22Rv1 (cell line): ENCODE data around the gene ANKS1A.
"Not testable (repeated sequence)": the region's sequence is repeated elsewhere in the genome, so short reads cannot be mapped to it uniquely, and the experiment has no call there.

ENCODE experiments used
- H3K27ac ChIP-seq: fragments of 450-650 bp; 2 replicates; pipeline ENCODE4 v1.5.1; 2017
- CTCF ChIP-seq: fragments of 450-650 bp; IDR thresholded peaks from 2 replicates; pipeline ENCODE4 v1.5.1; 2017; ENCODE audit warnings: mild to moderate bottlenecking
- ZFX ChIP-seq: fragments of 450-650 bp; IDR thresholded peaks from 2 replicates; pipeline ENCODE4 v1.6.1; 2017; ENCODE audit warnings: antibody characterized with exemption, borderline replicate concordance

ANKS1A gene

DNA sequence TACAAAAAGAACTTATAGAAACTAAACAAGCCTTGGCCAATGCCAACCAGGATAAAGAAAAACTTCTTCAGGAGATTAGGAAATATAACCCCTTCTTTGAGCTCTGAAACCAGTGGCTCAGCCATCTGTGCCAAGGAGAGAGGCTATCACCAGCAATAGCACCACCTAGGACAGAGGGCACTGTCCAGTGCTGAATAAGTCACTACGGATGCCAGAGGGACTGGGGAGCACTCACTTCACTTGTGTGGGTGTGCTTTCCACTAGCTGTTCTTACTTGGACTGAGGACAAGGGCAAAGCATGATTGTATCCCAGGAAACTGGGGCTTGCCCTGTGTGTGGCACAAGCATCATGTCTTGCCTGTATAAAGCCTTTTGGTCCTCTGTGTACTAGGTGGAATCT lies 16.7 kb upstream of the ANKS1A start:
- no peak overlapping the region for H3K27ac ChIP-seq
- TF ChIP-seq CTCF, result no peak
- no peak for TF ChIP-seq ZFX

- H3K27ac ChIP-seq, result no peak overlapping the region
- TF ChIP-seq CTCF (no peak), ZFX (no peak)
Measured at GRCh38 chr6:34875292-34876213, 13.5 kb upstream of the ANKS1A start.

GRCh38 chr6:34876472-34876871 lies 12.6 kb upstream of the ANKS1A start:
- TF ChIP-seq ZFX, result no peak
- no peak for TF ChIP-seq CTCF
- no peak overlapping the region for H3K27ac ChIP-seq

DNA sequence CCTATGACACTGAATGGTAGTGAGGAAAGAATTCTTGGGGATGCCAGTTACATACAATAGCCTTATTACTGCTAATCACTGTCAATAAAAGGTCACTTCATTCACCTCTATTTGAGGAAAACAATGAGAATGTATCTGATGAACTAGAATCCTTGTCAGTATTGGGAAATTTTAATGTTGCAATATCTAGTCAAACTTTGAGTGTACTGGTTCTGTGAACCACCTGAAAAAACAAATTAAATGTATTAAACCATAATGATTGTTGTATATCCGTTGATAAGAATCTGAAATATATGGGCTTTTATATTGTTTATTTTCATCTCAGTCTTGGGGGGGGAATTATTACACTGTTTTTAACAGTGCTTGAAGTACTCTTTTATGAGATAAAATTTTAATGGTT lies 11.8 kb upstream of the ANKS1A start:
- 0 out of 2 replicates have a peak overlapping the region, but pooled peaks have one; percentile 9 for H3K27ac ChIP-seq
- no peak for TF ChIP-seq ZFX
- no peak for TF ChIP-seq CTCF

DNA sequence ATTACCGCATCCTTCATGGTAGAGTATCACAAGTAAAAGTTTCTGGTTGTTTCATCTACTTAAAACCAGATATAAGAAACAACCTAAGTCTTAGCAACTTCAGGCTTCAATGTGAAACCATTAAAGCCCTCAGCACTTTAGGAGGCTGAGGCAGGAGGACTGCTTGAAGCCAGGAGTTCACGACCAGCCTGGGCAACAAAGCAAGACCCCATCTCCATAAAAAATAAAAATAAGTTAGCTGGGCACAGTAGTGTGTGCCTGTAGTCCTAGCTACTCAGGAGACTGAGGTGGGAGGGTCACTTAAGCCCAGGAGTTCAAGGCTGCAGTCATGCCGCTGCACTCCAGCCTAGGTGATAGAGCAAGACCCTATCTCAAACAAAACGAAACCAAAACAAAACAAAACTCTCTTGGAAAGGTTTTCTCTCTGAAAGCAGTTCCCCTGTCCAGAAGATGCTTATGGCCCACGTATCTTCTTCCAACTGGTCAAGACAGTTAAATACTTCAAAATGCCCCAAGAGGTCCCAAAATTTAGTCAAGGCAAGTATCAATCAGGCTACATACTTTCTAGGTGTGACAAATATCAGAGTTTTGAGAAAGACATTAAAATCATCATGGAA lies 11.1 kb upstream of the ANKS1A start:
- H3K27ac ChIP-seq, result 0 out of 2 replicates have a peak overlapping the region, but pooled peaks have one; percentile 9
- TF ChIP-seq ZFX (no peak), CTCF (no peak)

GRCh38 chr6:34884073-34884472 lies 5.0 kb upstream of the ANKS1A start:
- not testable (repeated sequence) for H3K27ac ChIP-seq

DNA sequence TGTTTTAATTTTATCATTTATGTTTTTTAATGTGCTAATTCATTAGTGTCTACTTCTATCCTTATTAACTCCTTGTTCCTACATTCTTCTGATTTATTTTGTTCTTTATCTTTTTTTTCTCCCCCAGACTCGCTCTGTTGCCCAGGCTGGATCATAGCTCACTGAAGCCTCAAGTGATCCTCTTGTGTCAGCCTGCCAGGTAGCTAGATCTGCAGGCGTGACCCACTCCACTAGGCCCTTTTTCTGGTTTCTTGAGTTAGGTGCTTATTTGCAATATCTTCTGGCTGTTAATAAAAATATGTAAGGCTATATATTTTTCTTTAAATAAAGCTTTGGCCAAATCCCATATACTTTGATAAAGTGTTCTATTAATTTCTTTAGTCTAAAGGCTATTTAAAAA lies 4.1 kb upstream of the ANKS1A start:
- H3K27ac ChIP-seq, result no peak overlapping the region
- TF ChIP-seq CTCF, result no peak
- TF ChIP-seq ZFX, result no peak

DNA sequence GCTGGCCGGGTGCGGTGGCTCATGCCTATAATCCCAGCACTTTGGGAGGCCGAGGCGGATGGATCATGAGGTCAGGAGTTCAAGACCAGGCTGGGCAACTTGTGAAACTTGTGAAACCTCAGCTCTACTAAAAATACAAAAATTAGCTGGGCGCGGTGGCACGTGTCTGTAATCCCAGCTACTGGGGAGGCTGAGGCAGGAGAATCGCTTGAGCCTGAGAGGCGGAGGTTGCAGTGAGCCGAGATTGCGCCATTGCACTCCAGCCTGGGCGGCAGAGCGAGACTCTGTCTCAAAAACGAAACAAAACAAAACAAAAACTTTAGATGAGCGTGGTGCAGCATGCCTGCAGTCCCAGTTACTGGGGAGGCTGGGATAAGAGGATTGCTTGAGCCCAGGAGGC lies 3.2 kb upstream of the ANKS1A start:
- not testable (repeated sequence) for H3K27ac ChIP-seq
